Duodenal mucosa (tissue), 2 donors: Measurements from ENCODE around the gene ABCA9.
"Not testable (repeated sequence)": the region's sequence is repeated elsewhere in the genome, so short reads cannot be mapped to it uniquely, and the experiment has no call there.

ENCODE experiments used
- H3K27ac ChIP-seq: one replicate; pipeline ENCODE4 v1.7.0; 2013; ENCODE audit warnings: low read depth, low read length
- H3K27me3 ChIP-seq, 2 donors: one replicate each; pipeline ENCODE4 v1.7.0; 2013; ENCODE audit warnings: low read length in 2 of 2, control low read depth in 1 of 2; ENCODE audit not compliant: insufficient read depth in 2 of 2, control insufficient read depth in 1 of 2
- H3K36me3 ChIP-seq, 2 donors: one replicate each; pipeline ENCODE4 v1.7.0; 2013; ENCODE audit warnings: low read length in 2 of 2, control low read depth in 1 of 2; ENCODE audit not compliant: insufficient read depth in 2 of 2, control insufficient read depth in 1 of 2
- H3K4me1 ChIP-seq, 2 donors: one replicate each; pipeline ENCODE4 v1.7.0; 2013; ENCODE audit warnings: low read length in 2 of 2, control low read depth in 1 of 2; ENCODE audit not compliant: insufficient read depth in 2 of 2, control insufficient read depth in 1 of 2
- H3K4me3 ChIP-seq, 2 donors: one replicate each; pipeline ENCODE4 v1.7.0; 2013; ENCODE audit warnings: low read length in 2 of 2, low read depth in 1 of 2
- H3K9ac ChIP-seq, 2 donors: one replicate each; pipeline ENCODE4 v1.7.0; 2013; ENCODE audit warnings: low read length in 2 of 2, low read depth in 1 of 2
- H3K9me3 ChIP-seq, 2 donors: one replicate each; pipeline ENCODE4 v1.7.0; 2013; ENCODE audit warnings: low read length in 2 of 2, control low read depth in 1 of 2; ENCODE audit not compliant: control insufficient read depth in 1 of 2

ABCA9 gene

GRCh38 chr17:69084911-69085310 is 24.2 kb upstream of the ABCA9 start:
- H3K27me3 ChIP-seq: no peaks in the 10 kb centered on the region
- no peaks in the 10 kb centered on the region for H3K4me1 ChIP-seq
- H3K4me3 ChIP-seq: no peak overlapping the region
- peaks cover 0 to 4% of the 10 kb centered on the region in 2 donors for H3K9me3 ChIP-seq
- peaks cover 2 to 4% of the 10 kb centered on the region in 2 donors for H3K36me3 ChIP-seq
- no peak overlapping the region for H3K9ac ChIP-seq
- H3K27ac ChIP-seq: no peak overlapping the region

GRCh38 chr17:69082696-69083095 is 22.0 kb upstream of the ABCA9 start:
- H3K4me1 ChIP-seq: no peaks in the 10 kb centered on the region

GRCh38 chr17:69078864-69079263 is 18.1 kb upstream of the ABCA9 start:
- Histone ChIP-seq H3K4me1 (no peaks in the 10 kb centered on the region), H3K36me3 (peaks cover 0 to 2% of the 10 kb centered on the region in 2 donors), H3K4me3 (no peak overlapping the region), H3K27me3 (no peaks in the 10 kb centered on the region), H3K9ac (no peak overlapping the region), H3K27ac (no peak overlapping the region), H3K9me3 (peaks cover 0 to 4% of the 10 kb centered on the region in 2 donors)

More at GRCh38 chr17:69082696-69083095, 22.0 kb upstream of the ABCA9 start:
- Histone ChIP-seq H3K4me3 (no peak overlapping the region), H3K9ac (no peak overlapping the region), H3K36me3 (peaks cover 2 to 4% of the 10 kb centered on the region in 2 donors), H3K27me3 (no peaks in the 10 kb centered on the region), H3K27ac (no peak overlapping the region), H3K9me3 (peaks cover 0 to 4% of the 10 kb centered on the region in 2 donors)

GRCh38 chr17:69075823-69076222 is 15.1 kb upstream of the ABCA9 start:
- Histone ChIP-seq H3K9me3 (no peaks in the 10 kb centered on the region), H3K27me3 (no peaks in the 10 kb centered on the region), H3K4me1 (no peaks in the 10 kb centered on the region), H3K4me3 (no peak overlapping the region), H3K9ac (no peak overlapping the region), H3K27ac (no peak overlapping the region), H3K36me3 (peaks cover 0 to 2% of the 10 kb centered on the region in 2 donors)

- not testable (repeated sequence) for H3K27me3 ChIP-seq, H3K9ac ChIP-seq, H3K36me3 ChIP-seq, H3K4me3 ChIP-seq, H3K4me1 ChIP-seq, H3K9me3 ChIP-seq, H3K27ac ChIP-seq
These were observed 12.7 kb upstream of the ABCA9 start for GRCh38 chr17:69073392-69073791.

- not testable (repeated sequence) for H3K27me3 ChIP-seq, H3K27ac ChIP-seq, H3K4me1 ChIP-seq, H3K9me3 ChIP-seq, H3K9ac ChIP-seq, H3K4me3 ChIP-seq, H3K36me3 ChIP-seq
These were observed 12.1 kb upstream of the ABCA9 start for GRCh38 chr17:69072803-69073256.

- not testable (repeated sequence) for H3K27me3 ChIP-seq, H3K9me3 ChIP-seq, H3K4me1 ChIP-seq, H3K27ac ChIP-seq, H3K4me3 ChIP-seq, H3K36me3 ChIP-seq, H3K9ac ChIP-seq
These were observed 10.5 kb upstream of the ABCA9 start for GRCh38 chr17:69071233-69071586.

GRCh38 chr17:69070378-69071232 is 9.9 kb upstream of the ABCA9 start:
- H3K27me3 ChIP-seq, H3K9me3 ChIP-seq, H3K27ac ChIP-seq, H3K36me3 ChIP-seq, H3K4me3 ChIP-seq, H3K9ac ChIP-seq, H3K4me1 ChIP-seq: not testable (repeated sequence)

GRCh38 chr17:69069226-69069750 is 8.6 kb upstream of the ABCA9 start:
- H3K9me3 ChIP-seq: no peaks in the 10 kb centered on the region
- no peaks in the 10 kb centered on the region for H3K36me3 ChIP-seq

GRCh38 chr17:69067274-69068047 is 6.7 kb upstream of the ABCA9 start:
- Histone ChIP-seq H3K9ac (no peak overlapping the region), H3K27me3 (no peaks in the 10 kb centered on the region), H3K4me1 (no peaks in the 10 kb centered on the region), H3K4me3 (no peak overlapping the region), H3K27ac (no peak overlapping the region), H3K36me3 (no peaks in the 10 kb centered on the region), H3K9me3 (no peaks in the 10 kb centered on the region)

More at GRCh38 chr17:69069226-69069750, 8.6 kb upstream of the ABCA9 start:
- H3K27me3 ChIP-seq: no peaks in the 10 kb centered on the region
- no peak overlapping the region for H3K9ac ChIP-seq
- no peak overlapping the region for H3K27ac ChIP-seq
- H3K4me1 ChIP-seq: no peaks in the 10 kb centered on the region
- H3K4me3 ChIP-seq: no peak overlapping the region
